GM19372 (cell line): Measurements from ENCODE around the gene RAB6B.
"Not testable (repeated sequence)": the region's sequence is repeated elsewhere in the genome, so short reads cannot be mapped to it uniquely, and the experiment has no call there.

Experiments
- ATAC-seq: cut with Tn5 transposase; IDR thresholded peaks from one replicate; pipeline ENCODE4 v1.9.1; 2021; ENCODE audit warnings: mild to moderate bottlenecking, low read depth, moderate library complexity; ENCODE audit not compliant: unreplicated experiment

The RAB6B gene

GRCh38 chr3:133780756-133781155 is 114.9 kb downstream of the RAB6B start:
- ATAC-seq, result not testable (repeated sequence)

DNA sequence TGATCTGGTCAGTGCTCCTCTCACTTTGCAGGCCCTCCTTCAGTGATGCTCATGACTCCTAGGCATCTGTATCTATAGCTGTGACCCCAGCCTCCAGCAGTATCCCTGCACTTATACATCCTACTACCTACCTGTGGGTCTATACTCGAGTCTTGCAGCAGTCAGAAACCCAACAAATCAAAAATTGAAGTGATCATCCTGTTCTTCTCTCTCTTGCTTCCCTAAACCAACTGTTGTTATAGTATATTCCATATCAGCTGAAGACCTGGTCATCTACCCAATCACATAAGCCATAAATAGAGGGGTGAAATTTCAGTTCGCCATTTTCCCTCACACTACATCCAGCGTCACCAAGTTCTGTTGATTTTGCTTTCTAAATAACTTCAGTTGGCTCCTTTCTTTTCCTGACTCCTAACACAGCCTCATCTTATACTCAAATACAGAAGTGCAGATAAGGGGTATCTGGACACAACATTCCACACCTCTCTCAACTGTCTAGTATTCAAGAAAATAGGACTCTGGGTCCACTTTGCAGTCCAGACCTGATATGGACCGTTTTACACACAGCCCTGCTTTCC is 116.0 kb downstream of the RAB6B start:
- no peak for ATAC-seq

DNA sequence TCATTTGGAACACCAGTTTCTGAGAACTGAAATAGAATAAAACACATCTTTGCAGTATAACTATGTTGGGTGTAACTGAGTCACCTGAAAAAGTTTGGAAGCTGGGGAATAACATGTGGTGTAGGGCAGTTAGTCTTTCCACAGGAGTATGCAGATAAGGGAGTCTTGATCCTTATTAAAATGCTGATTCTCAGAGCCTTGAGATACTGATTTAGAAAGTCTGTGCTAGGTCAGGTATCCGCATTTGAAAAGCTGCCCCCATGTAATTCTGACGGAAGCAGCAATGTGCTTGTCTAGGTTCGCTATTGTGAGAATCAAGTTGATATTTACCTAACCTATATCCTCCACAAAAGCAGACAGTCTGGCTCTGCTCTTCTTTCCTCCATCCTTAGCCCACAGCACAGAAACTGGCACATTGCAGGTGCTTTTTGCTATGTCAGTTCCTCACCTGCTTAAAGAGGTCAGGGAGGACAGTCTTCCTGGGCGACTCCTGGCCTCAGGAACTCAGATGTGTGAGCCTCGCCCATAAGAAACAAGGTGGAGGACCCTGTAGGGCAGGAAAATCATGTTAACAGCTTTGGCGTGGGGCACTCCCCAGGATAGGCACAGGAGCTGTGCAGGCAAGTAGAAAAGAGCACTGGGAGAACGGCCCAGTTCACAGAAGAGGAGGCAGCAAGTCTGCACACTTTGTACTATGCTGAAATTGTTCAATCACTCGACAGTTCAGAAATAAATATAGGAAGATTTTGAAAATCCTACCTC is 117.7 kb downstream of the RAB6B start:
- ATAC-seq, result no peak

- ATAC-seq, result no peak
Observed at GRCh38 chr3:133776794-133777438, 118.8 kb downstream of the RAB6B start.

- ATAC-seq, result no peak
Observed at GRCh38 chr3:133775835-133776234, 119.8 kb downstream of the RAB6B start.

- no peak for ATAC-seq
Observed at GRCh38 chr3:133775309-133775708, 120.4 kb downstream of the RAB6B start.
